ENCODE data around the gene NAB1.
"Not testable (repeated sequence)": the region's sequence is repeated elsewhere in the genome, so short reads cannot be mapped to it uniquely, and the experiment has no call there.

The NAB1 gene, protein sequence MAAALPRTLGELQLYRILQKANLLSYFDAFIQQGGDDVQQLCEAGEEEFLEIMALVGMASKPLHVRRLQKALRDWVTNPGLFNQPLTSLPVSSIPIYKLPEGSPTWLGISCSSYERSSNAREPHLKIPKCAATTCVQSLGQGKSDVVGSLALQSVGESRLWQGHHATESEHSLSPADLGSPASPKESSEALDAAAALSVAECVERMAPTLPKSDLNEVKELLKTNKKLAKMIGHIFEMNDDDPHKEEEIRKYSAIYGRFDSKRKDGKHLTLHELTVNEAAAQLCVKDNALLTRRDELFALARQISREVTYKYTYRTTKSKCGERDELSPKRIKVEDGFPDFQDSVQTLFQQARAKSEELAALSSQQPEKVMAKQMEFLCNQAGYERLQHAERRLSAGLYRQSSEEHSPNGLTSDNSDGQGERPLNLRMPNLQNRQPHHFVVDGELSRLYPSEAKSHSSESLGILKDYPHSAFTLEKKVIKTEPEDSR

DNA sequence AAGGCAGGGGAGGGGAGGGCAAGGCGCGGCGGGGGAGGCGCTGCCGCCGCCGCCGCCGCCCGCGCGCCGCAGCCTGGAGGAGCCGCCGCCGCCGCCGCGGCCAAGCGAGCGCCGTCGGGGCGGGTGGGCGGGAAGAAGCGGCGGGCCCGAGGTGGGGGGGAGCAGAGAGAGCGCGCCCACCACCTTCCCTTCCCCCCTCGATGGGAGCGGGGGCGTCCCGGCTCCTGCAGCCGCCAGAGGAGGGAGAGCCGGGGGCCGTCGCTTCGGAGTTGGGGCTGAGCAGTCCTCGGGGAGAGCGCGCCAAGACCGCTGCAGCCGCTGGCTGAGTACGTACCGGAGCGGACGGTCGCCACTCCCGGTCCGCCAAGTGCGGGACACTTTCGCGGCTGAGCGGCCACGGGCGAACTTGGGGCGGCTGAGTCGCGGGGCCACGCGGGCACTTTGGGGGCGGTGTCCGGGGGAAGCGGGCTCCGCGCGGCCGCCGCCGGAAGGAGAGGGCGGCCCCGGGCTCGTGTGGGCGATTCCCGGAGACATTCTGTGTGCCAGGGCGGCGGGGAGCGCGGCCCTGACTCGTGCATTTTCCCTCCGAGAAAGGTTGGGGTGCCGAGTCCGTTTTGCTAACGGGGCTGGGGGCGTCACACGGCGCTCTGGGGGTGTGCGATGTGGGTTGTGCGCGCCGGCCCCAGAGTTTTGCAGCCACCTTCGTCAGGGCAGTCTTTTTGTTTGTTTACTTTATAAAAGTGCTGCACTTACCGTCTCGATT is at the start of gene NAB1:
Gene NAB1, plus strand, starts transcription at position 49 of the 763 bp plus-strand sequence. CDS start 10,094 bp downstream, outside the sequence.
- DNase-seq: no peak

DNA sequence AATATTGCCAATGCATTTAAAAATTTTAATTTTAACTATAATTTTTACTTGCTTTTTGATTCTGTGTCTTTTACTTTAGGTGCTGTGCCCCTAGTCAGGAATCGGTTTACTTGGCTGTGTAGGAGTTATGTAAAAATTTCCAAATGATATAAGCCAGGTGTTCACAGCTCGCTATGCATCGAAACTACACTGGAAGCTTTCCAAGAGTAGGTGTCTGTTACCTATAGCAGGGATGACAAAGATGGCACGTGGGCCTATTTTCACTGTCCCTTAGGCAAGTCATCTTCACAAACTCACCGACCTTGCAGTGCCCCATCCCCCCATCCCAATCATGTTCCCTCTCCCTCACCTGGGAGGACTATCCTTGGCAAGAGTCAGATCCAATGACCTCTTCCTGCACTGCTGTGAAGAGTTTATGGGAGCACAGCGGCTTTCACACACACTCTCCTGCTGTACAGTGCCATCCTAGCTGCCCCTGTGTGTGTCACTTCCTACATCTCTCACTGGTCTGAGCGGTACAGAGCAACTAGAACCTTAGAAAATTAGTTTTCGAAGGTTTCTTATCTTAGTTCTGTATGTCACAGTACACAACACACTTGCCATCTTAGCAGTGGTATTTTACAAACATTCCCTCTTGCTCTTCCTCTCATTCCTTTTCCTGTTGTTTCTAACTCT is 49.2 kb upstream of the NAB1 start:
- no peak for DNase-seq

DNA sequence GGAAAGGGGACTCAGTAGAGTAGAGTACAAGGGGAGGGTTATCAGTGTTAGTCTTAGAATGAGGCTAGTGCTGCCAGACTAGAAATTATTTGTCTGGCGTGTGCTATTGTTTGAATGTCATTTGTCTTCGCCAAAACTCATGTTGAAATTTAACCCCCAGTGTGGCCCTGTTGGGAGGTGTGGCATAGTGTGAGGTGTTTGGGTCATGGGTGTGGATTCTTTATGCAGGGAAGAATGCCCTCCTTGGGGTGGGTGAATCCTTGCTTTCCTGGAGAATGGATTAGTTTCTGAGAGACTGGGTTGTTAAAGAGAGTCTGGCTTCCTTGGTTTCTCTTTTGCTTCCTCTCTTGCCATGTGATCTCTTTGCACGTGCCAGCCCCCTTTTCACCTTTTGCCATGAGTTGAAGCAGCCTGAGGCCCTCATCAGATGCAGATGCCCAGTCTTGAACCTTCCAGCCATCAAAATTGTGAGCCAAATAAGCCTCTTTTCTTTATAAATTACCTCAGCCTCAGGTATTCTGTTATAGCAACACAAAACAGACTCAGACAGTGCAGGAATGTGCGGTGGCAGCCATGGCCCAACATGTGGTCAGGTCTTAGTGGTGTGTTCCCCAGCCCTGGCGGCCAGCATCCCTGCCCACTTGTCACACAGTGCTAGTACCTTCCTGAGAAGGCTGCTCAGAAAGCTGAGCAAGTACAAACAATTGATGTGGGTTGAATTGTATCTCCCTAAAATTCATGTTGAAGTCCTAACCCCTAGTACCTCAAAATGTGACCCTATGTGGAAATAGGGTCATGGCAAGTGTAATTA is 48.4 kb upstream of the NAB1 start:
- no peak for DNase-seq

DNA sequence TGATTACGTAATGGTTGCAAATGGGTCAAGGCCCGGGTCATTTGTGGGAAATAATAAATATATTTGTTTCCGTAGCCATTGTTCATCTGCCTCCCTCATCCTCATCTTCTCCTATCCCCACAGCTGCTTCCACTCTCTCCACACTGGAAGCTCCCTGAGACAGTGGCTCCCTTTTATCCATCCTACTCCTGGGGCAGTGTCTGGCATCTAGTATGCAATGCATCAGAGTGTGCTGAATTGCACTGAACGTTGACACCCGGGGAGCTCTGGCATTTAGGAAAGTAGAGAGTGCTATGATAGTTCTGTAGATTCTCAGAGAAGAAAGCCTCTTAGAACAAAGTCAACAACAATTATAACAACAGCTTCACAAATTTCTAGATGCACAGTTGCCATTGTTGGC is 45.5 kb upstream of the NAB1 start:
- DNase-seq: no peak

DNA sequence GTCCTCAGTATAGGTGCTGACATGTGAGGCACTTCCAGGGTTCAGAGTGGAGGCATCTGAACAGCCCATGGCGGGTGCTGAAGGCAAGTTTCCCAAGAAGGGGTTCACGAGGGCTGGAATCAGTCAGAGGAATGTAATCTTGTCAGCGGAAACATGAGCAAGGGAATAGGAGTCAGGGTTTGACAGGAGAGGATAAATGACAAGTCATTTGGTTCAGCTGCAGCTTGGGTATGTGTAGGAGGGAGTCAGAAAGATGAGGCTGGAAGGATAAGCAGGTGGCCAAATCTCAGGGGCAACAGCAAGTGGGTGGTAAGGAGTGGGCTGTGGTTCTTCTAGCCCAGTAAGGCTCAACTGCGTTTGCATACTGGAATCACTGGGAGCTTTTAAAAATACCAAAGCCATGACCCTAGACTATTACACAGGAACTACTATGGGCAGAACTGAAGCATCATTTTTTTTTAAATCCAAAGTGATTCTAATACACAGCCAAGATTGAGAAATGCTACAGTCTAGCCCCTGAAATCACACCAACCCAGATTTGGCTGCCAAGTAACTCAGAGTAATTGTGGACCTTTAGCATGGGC is 41.8 kb upstream of the NAB1 start:
- DNase-seq: peak; percentile 50

DNA sequence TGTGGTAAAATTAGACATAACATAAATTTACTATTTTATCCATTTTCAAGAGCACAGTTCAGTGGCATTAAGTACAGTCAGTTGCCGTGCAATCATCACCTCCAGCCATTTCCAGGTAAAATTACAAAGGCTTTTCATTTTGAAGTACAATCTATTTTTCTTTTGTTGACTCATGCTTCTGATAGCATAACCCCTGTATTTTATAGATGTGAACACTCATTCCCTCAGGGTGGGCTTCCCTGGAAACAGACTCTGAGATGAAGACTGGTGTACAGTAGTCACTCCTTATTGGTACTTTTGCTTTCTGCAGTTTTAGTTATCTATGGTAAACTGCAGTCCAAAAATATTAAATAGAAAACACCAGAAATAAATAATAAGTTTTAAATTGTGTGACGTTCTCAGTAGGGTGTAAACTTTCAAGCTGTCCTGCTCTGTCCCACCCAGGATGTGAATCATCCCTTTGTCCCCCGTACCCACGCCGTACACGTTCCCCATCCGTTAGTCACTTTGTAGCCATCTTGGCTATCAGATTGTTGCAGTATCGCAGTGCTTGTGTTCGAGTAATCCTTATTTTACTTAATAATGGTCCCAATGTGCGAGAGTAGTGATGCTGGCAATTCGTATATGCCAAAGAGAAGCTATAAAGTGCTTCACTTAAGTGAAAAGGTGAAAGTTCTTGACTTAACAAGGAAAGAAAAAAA is 41.1 kb upstream of the NAB1 start:
- peak; percentile 39 for DNase-seq

DNA sequence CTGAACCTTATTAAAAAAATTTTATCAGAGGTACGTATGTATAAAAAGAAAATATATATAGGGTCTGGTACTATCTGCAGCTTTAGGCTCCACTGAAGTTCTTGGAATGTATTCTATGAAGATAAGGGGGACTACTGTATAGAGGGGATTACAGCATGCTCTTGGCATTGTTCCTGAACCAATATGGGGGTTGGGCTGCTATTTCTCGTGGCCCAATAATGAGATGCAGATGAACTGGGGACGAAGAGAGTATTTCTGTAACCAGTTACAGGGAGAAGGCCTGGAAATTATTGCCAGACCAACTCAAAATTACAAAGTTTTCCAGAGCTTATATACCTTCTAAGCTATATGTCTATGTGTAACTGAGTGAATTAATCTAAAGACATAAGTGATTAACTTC is 40.0 kb upstream of the NAB1 start:
- DNase-seq: not testable (repeated sequence)

DNA sequence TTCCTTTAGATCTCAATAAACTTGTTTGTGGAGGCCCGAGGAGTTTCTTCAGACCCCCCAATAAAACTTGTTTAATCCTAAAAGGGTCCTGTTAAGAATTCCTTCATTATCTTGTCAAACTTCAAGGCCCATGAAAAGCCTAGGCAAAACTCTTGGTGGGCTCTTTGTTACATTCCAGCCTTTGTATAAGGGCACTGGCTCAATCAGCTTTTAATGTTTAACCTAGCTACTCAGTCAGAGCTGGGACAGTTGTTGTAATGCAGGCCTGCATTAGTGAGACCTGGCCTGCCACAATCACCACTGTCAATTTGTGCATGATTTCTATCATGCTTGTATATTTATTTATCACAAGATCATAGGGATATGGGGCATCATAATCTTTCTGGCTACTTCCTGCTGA is 39.5 kb upstream of the NAB1 start:
- not testable (repeated sequence) for DNase-seq

DNA sequence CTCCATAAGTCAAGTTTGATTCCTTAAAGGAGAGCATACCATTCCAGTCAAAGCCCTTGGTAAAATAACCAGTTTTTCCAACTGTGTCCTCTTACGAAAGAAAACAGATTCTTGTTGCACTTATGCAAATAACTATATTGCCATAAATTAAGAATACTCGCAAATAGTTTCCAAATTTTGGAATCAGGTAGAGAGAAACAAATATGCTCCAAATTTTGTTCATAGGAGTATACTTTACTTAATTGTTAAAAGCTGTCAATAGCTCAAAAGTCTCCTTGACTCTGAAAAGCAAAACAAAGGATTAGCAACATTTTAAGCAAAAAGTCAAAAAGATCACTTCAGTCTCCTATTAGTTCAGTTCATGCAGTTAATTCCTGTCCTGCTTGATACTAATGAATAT is 38.4 kb upstream of the NAB1 start:
- not testable (repeated sequence) for DNase-seq

DNA sequence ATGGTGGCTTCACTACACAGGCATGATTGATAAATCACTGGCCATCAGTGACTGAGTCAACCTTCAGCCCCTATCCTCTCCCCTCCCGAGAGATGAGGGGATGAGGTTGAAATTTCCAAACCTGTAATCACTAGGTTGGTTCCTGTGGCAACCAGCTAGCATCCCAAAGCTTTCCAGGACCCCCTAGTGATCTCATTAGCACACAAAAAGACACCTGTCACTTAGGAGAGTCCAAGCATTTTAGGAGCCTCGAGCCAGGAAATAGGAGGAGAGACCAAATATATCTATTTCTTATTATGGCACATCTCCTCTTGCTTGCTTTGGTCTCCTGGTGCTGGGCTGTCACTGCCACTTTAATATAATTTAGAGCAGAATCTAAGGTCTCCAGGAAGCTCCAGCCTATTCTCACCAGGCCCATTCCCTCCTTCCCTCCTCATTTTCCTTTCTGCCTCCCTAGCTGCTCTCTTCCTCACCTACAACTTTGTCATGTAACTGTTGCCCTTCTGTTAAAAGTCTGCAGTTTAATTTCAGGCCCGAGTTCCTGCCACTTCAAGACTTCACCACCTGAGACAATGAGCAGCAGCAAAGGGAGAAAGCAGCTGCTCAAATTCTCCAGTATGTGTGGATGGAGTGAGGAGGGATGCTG is 33.2 kb upstream of the NAB1 start:
- no peak for DNase-seq

DNA sequence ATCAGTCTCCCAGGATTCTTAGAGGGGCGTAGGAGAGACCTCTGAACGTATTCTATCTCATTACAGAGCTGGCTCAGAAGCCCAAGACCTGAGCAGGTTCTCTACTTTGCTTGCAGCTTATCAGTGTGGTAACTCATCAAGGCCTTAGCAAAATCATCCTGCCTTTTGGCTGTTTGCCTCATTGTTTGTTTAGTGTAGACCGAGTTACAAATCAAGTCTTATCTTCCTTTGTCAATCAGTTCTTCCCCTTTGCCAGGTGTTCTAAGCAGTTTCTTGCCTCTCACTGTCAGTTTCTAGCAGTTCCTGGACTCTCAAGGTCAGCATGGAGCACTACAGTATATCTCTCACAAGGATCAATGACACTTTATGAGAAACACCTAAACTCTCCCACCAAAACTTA is 30.9 kb upstream of the NAB1 start:
- DNase-seq: no peak

DNA sequence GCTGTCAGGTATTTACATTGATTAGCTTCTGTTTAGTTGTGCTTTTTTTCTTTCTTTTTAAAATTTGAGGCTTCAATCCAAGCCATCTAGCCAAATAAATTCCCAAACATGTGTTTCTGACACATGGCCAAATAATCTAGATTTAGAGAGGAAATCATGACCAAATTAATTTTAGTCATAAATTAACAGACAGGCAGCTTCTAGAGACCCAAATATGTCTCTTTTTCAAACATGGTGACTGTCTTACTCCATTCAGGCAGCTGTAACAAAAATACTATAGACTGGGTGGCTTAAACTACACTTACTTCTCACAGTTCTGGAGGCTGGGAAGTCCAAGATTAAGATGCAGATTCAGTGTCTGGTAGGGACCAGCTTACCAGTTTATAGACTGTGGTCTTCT is 23.2 kb upstream of the NAB1 start:
- no peak for DNase-seq

DNA sequence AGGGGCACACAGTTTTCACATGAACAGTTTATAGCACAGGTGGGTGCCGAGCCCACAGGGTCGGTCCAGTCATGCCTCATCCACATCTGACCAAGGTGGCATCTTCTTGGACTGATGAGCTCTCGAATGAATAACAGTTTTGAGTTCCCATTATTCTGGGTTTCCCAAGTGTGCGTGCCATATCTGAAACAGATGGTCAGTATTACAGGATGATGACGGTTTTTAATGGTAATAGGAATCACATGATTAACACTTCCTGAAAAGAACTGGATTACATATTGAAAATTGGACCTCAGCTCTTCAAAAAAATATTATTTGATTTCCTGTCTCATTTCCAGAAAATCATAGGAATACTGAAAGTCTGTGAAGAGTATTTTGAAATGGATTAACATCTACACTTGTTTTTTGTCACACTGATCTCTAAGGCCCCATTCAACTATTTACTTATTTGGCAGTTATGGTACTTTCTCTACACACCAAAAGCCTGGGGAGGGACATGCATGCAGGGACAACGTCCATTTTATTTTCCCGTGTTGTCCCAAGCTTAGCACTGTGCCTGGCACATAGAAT is 22.2 kb upstream of the NAB1 start:
- DNase-seq: no peak

DNA sequence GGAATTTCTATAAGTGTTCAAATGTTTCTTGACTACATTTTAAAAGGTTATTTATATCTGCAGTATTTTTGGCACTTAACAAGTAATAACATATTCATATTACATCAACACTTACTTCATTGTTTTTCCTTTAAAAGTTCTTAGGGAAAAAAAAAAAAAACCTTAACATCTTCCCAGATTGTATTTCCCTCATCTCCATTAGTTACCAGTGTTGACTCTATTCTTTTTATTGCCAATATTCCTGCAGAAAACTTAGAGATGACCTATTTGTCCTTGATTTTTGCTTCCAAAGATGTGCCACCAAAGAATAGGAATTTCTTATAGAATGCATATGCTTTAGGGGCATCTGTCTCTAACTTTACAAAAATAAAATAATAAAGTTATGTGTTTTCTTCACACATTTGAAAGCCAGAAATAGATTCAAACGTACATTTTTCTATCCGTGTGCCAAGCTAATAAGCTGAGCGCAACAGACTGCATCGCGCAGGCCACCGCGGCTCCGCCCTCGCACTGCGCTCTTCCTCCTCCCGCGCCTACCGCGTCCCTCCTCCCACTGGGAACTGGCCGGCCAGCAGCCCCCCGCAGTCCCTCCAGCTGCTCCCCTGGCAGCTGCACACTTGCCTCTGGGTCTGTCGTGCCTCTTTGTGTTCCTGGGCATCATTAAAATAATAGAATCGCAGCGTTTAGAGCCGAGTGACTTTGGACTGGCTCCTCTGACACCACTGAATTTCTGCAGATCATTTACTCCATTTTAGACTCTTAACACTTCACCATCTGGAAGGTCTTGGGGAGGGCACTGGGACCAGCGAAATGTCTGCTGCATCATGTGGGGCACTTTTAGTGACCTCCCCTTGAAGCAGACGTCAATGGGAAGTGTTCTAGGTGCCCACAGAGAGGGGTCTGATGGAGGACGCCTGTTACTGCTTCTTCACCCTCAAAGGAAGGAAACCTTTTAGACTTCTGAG is 21.2 kb upstream of the NAB1 start:
- no peak for DNase-seq

DNA sequence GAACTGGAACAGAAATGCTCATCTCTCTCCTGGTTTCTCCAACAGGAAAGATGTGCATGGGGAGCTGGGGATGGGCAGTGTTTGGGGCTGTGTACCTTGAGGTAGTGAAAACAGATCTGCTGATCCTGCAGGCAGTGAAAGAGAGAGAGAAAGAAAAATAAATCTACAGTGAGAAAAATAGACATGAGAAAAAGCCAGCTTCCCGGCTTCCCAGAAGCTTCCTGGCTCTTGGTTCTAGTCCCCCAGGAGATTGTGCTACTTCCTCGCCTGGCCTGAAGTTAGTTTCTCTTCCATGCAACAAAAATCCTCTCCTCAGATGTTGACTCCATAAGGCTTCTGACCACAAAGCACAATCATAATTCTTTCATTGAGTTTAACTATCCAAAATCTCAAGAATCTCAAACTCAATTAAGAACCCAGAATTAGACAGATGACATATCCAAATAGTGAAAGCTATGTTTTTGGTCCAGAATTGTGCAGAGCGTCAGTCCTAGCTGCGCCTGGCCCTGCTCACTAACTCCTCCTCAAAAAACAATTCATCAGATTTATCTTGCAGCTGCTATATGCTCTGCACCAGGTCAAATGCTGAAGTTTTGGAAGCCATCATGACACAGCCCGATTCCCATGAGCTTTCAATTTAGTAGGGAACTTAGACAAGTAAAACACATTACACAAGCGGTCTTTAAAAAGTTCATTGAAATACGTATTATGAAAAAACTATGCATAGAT is 20.1 kb upstream of the NAB1 start:
- DNase-seq: no peak

DNA sequence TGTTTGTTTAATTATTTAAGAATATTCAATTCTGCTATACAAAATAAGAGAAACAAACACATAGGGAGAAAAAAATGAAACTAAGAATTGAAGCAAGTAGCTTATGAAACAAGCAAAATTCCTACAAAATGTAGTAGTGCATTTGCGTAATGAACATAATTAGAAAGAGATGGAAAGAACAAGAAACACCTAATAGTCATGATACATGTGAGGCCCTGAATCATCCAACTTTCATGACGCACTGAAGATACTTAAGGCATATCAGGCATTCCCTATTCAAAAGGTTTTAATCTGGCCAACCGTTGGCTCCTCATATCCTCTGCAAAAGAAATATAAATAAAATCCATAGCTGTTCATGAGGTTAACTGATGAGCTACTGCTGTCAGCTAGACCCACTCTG is 14.5 kb upstream of the NAB1 start:
- DNase-seq: peak; percentile 73

DNA sequence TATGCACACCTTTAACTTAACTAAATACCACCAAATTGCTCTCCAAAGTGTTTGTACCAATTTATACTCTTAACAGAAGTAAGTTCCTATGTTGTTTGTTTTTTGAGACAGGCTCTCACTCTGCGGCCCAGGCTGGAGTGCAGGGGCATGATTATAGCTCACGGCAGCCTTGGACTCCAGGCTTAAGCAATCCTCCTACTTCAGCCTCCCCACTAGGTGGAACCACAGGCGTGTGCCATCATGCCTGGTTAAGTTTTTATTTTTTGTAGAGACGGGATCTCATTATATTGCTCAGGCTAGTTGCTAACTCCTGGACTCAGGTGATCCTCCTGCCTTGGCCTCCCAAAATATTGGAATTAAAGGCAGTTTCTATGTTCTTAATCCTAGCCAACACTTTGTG is 13.1 kb upstream of the NAB1 start:
- no peak for DNase-seq

DNA sequence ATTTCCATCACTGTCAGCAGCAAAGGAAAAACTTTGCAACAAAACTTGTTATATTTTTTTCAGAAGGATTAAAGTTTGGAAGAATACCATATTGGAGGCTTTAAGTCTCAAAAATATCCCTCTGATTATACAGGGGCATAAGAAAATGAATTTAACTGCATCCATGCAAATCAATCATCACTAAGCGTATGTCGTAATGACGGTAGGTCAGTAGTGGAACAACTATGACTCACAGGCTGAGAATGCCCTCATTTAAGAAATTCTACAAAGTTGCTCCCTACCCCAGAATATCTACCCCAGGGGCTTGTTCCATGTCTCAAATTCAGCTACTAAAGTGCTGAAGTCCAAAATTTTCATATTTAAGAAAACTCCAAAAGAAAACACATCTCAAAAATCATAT is 12.5 kb upstream of the NAB1 start:
- peak; percentile 80 for DNase-seq

DNA sequence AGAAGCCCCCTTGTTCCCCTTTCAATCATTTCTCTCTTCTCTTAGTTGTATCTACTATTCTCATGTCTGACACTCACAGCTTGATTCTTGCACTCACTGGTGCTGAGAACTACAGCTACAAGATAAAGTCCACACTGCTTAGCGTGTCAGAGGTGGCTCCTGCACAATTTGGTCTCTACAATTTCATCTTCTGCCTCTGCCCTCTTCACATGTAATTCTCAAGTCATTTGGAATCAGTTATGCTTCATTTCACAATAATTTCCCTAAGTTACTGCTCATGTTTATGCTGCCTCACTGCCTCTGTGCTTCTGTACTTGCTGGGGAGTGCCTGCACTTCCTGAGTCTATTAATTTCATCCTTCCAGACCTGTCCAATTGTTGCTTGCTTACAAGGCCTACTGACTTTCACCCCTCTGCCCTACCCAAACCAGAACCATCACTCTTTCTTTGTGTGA is 11.6 kb upstream of the NAB1 start:
- peak; percentile 59 for DNase-seq

Data from fibroblast of skin of right quadriceps (primary cell).